Measurements from ENCODE around the gene TTC21A. TPM values are rescaled to one million over a fixed set of nuclear protein-coding genes. Genes with fewer than 3 reads are reported as not detected.
A peak's percentile ranks its signal among the peaks of the same experiment; 100 is the strongest.

Gene TTC21A
- total RNA-seq, 1 experiment from 2014 or later, result 1.7 TPM

DNA sequence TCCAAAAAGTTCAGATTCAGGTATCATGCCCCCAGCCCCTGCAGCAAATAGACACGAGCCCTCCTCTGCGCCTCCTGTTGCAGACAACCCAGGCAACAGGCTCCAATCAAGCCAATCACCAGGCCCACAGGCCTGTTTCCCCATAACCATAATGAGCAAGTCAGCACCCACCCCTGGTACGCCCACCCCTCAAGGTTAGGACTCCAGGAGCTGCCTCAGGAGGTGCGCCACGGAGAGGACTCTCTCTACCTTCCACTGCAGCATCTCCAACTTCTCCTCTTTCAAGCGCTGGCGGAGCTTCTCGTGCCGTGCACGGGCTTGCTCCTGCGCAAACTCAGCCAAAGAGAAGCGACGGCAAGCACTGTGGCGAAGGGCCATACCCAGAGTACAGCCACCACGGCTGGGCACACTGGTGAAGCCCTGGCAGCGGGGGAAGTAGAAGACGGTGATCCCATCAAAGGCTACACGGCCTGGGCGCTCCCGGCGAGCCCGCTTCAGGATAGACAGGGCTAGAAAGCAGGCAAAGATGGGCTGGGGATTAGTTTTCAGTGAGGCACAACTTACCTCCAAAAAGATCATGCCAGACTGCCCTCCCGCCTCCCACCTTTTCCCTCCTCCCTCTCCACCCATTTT lies 37.4 kb downstream of the TTC21A start:
- H3K14ac ChIP-seq (ENCODE audit: insufficient read depth, low read length), result no peak overlapping the region
- no peak overlapping the region for H2BK120ac ChIP-seq (ENCODE audit: low read depth, low read length, poor library complexity, severe bottlenecking)
- H3T11ph ChIP-seq (ENCODE audit: low read length), result no peak overlapping the region
- no peak overlapping the region for H3K4me3 Mint-ChIP-seq
- H3K9me3 ChIP-seq (ENCODE audit: control insufficient read depth, low read depth, low read length), result no peaks in the 10 kb centered on the region
- H3K23me2 ChIP-seq (ENCODE audit: insufficient read length, low read depth, low read length, poor library complexity, severe bottlenecking), result no peaks in the 10 kb centered on the region
- WGBS (ENCODE audit: extremely low coverage, insufficient read length, low lambda C conversion rate), result no CpG with 5 or more reads among the region's 23 CpGs
- H2AK5ac ChIP-seq (ENCODE audit: insufficient read length, low read length), result no peak overlapping the region
- H3K9me3 Mint-ChIP-seq, result no peaks in the 10 kb centered on the region
- TF ChIP-seq CTCF (conservative IDR thresholded peaks at IDR 0.05), result no peak
- H2AFZ ChIP-seq (ENCODE audit: low read length), result no peak overlapping the region
- H3K27me3 ChIP-seq (ENCODE audit: insufficient read depth, low read length), result no peaks in the 10 kb centered on the region
- H3K4ac ChIP-seq (ENCODE audit: low read depth, low read length), result no peak overlapping the region
- H4K91ac ChIP-seq (ENCODE audit: insufficient read length, low read depth, low read length), result no peak overlapping the region
- H3K9ac ChIP-seq (ENCODE audit: extremely low read depth, insufficient read length, low read length), result no peak overlapping the region
- H3K18ac ChIP-seq (ENCODE audit: insufficient read length, low read depth, low read length), result no peak overlapping the region
- H3K79me2 ChIP-seq (ENCODE audit: insufficient read depth, low read length), result peaks cover 4% of the 10 kb centered on the region; the same call in 1 of the 2 replicates
- peak; percentile 18 for DNase-seq
- H3K79me1 ChIP-seq (ENCODE audit: insufficient read depth, low read depth, low read length, poor library complexity, severe bottlenecking), result no peaks in the 10 kb centered on the region
- no peak overlapping the region for H4K5ac ChIP-seq (ENCODE audit: insufficient read length, low read depth, low read length)
- peaks cover 2% of the 10 kb centered on the region; the same call in 1 of the 2 replicates for H3K27me3 Mint-ChIP-seq (ENCODE audit: low read depth)
- no peak overlapping the region for H3K27ac ChIP-seq (ENCODE audit: insufficient read length, low read depth, low read length)
- no peak overlapping the region for H2BK12ac ChIP-seq (ENCODE audit: insufficient read length, low read depth, low read length)
- no peak overlapping the region for H3K56ac ChIP-seq (ENCODE audit: insufficient read length, low read depth, low read length)
- no peak overlapping the region for H2BK5ac ChIP-seq (ENCODE audit: insufficient read length, low read length)
- H3K23ac ChIP-seq (ENCODE audit: insufficient read length, low read depth, low read length), result no peak overlapping the region
- H2BK20ac ChIP-seq (ENCODE audit: low read depth, low read length, poor library complexity, severe bottlenecking), result no peak overlapping the region
- no peak overlapping the region; a peak in 1 of 7 replicates for H3K27ac Mint-ChIP-seq
- H4K20me1 ChIP-seq (ENCODE audit: control insufficient read depth, insufficient read depth, insufficient read length), result no peaks in the 10 kb centered on the region
- no peak overlapping the region for H4K8ac ChIP-seq (replicated peaks; ENCODE audit: insufficient read length, low read depth, low read length)
- H2BK15ac ChIP-seq (ENCODE audit: low read depth, low read length), result no peak overlapping the region
- peaks cover 16% of the 10 kb centered on the region; the same call in 1 of the 2 replicates for H3K4me1 ChIP-seq (ENCODE audit: insufficient read depth, low read length)
- H3K36me3 Mint-ChIP-seq (ENCODE audit: insufficient read depth in 1 of 3, low read depth in 3 of 3), result peaks cover 14 to 56% (median 44%) of the 10 kb centered on the region in 3 experiments; a peak in 6 of 7 replicates
- H3K4me1 Mint-ChIP-seq, result peaks cover 35 to 40% of the 10 kb centered on the region in 2 experiments
- H3K4me2 ChIP-seq (ENCODE audit: insufficient read depth, insufficient read length, low read length), result no peak overlapping the region
